ENCODE data around the gene TPGS1.

Gene TPGS1

DNA sequence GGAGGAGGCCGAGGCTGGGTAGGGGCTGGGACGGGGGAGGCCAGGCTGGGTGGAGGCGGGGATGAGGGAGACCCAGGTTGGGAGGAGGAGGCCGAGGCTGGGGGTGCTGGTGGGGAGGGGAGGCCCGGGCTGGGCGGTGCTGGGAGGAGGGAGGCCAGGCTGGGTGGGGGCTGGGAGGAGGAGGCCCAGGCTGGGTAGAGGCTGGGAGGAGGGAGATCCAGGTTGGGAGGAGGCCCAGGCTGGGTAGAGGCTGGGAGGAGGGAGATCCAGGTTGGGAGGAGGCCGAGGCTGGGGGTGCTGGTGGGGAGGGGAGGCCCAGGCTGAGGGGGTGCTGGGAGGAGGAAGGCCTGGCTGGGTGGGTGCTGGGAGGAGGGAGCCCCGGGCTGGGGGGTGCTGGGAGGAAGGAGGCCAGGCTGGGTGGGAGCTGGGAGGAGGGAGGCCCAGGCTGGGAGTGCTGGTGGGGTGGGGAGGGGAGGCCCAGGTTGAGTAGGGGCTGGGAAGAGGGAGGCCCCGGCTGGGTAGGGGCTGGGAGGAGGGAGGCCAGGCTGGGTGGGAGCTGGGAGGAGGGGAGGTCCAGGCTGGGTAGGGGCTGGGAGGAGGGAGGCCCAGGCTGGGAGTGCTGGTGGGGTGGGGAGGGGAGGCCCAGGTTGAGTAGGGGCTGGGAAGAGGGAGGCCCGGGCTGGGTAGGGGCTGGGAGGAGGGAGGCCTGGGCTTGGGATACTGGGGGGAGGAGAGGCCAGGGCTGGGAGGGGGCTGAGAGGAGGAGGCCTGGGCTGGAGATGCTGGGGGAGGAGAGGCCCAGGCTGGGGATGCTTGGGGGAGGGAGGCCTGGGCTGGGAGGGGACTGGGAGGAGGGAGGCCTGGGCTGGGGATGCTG lies 10.7 kb downstream of the TPGS1 start:
- DNase-seq (ENCODE audit: low read depth in 2 of 2, low spot score in 1 of 2): no peak

DNA sequence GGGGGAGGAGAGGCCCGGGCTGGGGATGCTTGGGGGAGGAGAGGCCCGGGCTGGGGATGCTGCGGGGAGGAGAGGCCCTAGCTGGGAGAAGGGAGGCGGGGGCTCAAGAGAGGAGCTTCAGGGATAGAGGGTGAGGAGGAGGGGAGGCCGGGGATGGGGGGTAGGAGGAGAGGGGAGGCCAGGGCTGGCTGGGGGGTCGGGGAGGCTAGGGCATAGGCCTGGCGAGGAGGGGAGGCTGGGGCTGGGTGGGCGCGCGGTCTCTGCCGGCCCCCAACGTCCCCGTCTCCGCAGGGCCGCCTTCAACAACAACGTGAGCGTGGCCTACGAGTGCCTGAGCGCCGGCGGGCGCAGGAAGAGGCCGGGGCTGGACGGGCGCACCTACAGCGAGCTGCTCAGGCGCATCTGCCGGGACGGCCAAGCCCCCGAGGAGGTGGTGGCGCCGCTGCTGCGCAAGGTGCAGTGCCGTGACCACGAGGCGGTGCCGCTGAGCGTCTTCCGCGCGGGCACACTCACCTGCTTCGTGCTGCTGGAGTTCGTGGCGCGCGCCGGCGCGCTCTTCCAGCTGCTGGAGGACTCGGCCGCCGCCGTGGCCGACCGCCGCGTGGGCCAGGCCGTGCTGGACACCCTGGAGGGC lies 11.4 kb downstream of the TPGS1 start:
- DNase-seq (ENCODE audit: low read depth in 2 of 2, low spot score in 1 of 2): peak in 1 of 2 donors; percentile 25

DNA sequence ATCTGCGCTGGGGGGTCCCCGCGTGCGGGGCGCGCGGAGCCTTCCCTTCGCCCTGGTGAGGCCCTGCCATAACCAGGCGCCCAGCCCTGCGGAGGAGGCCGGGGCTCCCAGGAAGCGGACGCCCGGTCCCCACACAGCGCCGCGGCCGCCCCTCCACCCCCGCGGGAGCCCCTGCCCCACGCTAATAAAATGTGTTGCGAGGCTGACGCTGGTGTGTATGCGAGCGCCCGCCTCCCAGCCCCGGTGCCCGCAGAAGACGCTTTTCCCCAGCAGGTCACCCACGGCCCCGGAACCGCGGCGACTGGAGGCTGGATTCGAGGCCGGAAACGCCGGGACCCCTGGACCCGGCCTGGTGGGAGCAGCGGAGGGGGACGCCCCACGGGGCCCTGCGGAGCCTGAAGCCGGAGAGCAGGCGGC lies 12.2 kb downstream of the TPGS1 start:
- no peak for DNase-seq (ENCODE audit: low read depth in 2 of 2, low spot score in 1 of 2)

DNA sequence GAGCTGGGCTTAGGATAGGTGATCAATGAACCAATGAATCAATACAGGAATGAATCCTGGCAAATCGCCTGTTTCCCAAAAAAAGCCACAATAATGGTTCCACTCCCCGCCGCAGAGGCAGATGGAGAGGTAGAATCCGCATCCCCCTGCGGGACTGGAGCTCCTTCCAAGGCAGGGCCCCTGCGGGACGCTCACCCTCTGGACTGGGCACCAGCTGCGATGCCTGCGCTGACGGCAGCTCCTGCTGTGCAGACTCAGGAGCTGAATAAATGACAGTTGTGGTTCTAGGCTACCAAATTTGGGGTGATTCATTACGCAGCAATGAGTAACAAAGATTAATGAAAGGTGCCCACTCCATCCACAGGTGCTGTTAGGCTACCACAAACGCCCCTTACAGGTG lies 15.4 kb downstream of the TPGS1 start:
- no peak for DNase-seq (ENCODE audit: low read depth in 2 of 2, low spot score in 1 of 2)

DNA sequence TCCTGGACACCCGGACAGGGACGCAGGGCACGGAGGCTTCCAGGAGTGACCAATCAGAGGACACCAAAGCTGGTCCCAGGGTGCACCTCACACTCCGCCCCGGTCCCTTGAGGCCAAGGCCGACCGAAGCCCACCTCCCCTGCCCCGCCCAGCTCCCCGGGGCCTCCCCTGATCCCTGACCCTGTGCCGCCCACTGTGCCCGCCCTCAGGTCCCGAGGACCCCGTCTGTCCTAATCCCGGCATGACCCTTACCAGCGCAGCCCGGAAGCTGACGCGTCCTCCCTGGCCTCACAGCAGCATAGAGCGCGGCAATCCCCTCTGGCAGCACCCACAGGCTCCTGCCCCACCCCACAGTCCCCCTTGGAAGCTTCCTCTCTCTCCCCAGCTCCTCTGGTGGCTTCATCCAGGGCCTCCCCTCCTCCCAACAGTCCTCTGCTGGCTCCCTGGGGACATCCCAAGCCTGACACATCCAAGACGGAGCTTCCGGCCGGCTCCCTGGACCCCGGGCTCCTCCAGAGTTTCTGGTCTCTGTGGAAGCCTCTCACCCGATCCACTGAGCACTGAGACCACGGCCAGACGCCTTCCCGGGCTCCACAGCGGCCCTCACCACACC lies 16.9 kb downstream of the TPGS1 start:
- no peak for DNase-seq (ENCODE audit: low read depth in 2 of 2, low spot score in 1 of 2)

DNA sequence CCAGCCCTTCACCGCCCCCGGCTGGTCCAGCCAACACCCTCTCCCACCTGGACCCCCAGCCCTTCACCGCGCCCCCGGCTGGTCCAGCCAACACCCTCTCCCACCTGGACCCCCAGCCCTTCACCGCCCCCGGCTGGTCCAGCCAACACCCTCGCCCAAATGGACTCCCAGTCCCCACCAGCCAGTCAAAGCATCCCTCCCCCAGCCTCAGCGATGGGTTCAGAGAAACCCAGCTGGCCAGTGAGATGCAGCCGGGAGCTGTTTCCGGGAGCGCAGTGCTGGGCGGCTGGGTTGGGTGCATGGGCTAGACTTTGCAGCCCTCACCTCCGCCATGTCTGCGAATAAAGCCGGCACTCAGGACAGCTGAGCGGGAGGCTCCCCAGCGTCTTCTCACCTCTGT lies 17.7 kb downstream of the TPGS1 start:
- DNase-seq (ENCODE audit: low read depth in 2 of 2, low spot score in 1 of 2): no peak

DNA sequence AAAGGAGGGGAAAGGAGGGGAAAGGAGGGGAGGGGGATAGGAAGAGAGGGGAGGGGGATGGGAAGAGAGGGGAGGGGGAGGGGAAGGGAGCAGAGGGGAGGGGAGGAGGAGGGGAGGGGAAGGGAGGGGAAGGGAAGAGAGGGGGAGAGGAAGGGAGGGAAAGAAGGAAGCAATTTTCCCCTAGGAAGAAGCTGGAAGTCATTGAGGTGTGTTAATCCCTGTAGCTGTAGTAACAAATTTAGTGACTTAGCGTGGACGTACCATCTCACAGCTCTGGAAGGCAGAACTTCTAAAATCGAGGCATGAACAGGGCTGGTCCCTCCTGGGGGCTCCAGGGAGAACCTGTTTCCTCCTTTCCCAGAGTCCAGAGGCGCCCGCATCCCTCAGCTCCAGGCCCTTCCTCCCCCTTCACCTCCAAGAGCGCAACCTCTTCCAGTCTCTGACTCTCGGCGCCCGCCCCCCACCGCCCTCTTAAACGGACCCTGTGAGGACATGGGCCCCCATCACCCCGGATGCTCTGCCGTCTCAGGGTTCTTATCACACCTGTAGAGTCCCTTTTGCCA lies 18.6 kb downstream of the TPGS1 start:
- no peak for DNase-seq (ENCODE audit: low read depth in 2 of 2, low spot score in 1 of 2)

DNA sequence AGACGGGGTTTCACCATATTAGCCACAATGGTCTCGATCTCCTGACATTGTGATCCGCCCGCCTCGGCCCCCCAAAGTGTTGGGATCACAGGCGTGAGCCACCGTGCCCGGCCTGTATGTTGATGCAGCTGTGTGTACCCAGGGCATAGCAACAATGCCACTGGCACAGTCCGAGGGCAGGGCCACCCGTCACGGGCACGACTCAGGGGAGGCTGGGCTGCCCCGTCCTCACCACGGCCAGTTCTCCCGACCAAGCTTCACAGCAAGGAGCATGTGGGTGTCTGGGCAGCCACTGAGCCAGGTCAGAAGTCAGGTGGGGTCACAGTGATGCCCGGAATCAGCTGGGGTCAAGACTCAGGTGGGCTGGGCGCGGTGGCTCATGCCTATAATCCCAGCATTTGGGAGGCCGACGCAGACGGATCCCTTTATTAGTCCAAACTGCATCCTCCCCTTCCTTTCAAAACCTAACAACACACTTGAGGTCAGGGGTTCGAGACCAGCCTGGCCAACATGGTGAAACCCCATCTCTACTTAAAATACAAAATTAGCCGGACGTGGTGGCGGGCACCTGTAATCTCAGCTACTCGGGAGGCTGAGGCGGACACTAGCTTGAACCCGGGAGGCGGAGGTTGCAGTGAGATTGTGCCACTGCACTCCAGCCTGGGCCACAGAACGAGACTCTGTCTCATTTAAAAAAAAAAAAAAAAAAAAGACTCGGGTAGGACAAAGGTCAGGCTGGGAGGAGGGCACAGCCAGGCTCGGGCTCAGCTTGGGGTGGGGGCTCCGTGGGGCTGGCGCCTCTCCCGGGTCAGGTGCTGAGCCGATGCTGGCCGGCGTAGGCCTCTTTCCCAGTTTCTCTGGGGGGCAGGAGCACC lies 23.1 kb downstream of the TPGS1 start:
- DNase-seq (ENCODE audit: low read depth in 2 of 2, low spot score in 1 of 2): no peak

DNA sequence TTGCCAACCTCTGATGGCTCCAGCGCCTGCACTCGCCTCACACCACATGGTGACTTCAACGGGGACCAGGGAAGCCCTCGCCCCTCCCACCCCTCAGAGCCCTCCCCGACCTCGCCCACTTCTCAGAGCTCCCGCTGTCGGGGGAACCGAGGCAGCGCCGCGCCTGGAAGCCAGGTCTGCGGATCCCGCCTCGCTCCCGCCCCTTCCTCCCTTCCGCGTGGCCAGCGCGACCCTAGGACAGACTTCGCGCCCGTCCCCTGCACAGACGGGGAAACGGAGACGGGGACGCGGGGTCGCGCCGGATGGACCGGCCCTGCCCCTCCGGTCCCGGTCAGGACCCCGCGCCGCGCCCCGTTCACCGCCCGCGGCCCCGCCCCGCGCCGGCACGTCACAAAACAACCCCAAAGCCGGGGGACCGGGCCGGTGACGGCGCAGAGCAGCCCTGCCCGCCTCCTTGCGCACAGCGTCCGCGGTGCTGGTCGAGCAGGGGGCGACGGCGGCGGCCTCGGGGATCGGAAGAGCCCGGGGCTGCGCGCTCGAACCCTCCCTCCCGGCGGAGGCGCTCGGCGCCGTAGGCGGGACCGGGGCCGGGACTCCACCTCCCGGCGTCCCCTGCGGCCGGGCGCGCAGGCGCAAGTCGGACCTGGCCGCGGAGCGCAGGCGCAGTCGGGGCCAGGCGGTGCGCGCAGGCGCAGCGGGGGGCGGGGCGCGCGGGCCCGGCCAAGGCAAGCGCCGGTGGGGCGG lies 23.9 kb downstream of the TPGS1 start:
- peak; percentile 47 to 78 for DNase-seq (ENCODE audit: low read depth in 2 of 2, low spot score in 1 of 2)

DNA sequence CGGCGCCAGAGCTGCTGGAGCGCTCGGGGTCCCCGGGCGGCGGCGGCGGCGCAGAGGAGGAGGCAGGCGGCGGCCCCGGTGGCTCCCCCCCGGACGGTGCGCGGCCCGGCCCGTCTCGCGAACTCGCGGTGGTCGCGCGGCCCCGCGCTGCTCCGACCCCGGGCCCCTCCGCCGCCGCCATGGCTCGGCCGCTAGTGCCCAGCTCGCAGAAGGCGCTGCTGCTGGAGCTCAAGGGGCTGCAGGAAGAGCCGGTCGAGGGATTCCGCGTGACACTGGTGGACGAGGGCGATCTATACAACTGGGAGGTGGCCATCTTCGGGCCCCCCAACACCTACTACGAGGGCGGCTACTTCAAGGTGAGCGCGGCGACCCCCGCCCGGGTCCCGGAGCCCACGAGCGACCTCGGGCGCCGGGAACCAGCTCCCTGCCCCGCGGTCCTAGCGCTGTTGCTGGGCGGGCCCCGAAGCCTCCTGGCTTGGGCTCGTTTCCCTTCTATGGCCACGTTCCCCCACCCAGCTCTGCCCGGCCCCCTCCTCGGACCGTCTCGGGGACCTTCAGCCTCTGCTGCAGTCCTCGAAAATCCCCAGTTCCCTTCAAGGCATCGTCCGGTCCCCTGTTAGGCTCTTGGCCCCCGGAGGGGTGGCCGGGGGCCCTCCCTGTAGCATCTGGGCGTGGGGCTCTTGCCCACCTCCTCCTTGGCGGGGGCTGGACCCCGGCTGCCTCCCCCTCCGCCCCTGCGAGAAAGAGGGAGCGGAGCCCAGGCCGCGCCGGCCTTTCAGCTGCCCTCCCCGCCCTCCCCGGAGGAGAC lies 24.7 kb downstream of the TPGS1 start, which contains the start of gene CDC34:
CDC34 (plus strand) TSS at position 8 of the 808 bp plus-strand sequence; CDS start at position 180, 172 bp downstream.
- DNase-seq (ENCODE audit: low read depth in 2 of 2, low spot score in 1 of 2): no peak

DNA sequence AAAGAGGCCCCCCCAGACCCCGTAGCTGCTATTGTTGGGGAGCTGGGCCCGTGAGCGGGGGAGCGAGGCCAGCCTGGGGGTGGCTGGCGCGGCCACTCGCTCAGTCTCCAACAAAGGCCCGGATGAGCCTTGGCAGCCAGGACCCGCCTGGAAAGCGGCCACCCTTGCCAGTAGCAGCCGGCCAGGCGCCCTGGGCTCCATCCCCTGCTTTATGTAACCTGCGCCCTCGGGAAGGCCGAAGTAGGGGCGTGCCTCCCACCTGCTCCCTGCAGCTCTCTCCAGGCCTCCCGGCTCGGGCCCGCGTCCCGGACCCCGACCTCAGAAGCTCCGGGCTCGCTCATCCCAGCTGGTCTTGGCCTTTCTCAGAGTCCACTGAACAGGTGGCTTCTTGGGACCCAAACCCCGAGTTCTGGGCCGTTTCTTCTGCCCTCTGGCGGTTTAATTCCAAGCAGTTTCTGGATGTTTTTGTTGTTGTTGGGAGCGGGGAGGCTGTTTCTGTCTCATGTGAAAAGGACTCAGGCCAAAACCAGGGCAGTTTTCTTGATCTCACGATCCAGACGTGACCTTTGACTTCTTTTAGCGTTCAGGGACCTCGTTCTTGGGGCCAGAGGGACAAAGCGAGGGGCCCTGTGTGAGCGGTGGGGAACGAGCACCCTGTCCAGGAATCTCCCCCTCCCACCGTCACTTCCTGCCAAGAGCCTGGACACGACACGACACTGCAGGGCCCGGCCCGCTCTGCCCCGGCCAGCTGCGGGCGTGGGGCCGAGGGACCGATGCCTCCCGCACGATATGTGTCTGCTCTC lies 25.5 kb downstream of the TPGS1 start:
- no peak for DNase-seq (ENCODE audit: low read depth in 2 of 2, low spot score in 1 of 2)

DNA sequence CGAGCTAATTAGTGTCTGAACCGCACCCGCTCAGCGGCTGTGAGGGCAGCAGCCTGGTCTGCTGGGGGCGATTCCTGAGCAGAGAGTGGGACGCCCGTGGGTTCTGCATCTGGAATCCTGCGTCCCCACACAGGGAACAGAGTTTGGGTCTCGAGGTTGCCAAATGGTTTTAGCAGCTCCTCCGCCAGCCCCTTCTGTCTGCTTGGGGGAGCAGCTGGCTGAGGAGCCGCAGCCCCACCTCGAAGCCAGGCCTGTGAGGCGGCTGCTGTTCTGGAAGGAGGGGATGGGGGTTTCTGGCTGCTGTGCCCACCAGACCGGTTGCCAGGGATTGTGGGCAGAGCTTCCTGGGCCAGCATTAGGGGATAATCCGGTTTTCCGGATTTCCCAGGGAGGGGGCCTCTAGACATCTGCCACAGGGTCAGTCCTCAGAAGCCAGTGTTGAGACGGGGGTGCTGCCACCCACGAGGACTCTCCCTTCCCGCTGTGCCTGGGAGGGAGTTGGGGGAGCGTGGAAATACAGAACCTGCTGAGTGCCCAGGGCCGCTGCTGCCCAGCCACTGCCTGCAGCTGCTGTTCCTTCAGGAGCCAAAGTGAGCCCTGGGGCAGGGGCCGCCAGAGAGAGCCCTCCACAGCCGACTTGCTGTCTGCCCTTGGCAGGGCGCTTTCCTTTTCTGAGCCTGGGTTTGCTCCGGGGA lies 26.2 kb downstream of the TPGS1 start:
- DNase-seq (ENCODE audit: low read depth in 2 of 2, low spot score in 1 of 2): no peak

DNA sequence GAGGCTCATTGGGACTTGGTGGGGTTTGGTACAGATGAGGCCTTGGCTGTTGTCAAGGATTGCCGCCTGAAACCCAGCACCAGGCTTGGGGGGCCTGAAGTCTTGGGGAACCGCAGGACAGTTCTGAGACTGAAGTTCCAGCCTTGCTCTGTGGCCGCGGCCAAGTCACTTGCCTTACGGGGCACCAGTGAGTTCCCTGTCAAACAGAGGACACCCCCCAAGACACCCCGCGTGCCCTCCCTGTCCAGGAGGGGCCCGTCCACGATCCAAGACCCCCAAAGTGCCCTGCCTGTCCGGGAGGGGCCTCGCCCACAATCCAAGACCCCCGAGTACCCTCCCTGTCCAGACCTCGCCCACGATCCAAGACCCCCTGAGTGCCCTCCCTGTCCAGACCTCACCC lies 26.8 kb downstream of the TPGS1 start:
- DNase-seq (ENCODE audit: low read depth in 2 of 2, low spot score in 1 of 2): no peak

DNA sequence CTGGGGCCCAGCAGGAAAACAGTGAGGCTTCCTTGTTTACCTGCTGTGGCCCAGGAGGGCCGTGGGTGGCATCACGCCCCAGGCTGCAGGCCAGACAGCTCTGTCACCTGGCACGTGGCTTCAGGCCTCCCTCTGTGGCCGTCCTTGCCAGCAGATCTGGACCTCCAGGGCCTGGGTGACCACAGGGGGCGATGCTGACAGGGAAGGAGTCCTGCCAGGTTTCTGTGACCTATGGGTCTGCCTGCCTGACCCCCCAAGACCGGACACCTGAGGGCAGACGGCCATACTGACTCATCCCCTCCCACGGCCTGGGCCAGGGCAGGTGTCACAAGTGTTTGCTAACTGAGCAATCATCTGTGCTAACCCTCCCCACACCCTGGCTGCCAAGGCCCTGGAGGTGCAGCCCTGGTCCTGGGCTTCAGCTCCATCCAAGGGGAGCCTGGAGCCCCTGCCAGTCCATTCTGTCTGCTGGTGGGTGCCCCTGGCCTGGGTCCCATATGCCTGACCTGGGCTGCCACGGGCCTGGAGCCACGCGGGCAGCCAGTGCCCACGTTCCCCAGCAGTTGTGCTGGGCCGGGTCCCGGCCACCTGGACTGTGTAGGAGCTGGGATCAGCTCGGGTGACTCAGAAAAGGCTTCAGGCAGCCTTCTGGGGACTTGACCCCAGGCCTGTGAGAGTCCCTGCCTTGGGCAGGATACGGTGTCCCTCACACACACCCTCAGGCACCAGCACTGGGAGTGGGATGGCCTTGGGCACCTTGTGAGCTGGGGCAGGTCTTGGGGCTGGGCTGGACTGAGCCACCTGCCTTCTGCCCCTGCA lies 27.9 kb downstream of the TPGS1 start:
- DNase-seq (ENCODE audit: low read depth in 2 of 2, low spot score in 1 of 2): no peak

DNA sequence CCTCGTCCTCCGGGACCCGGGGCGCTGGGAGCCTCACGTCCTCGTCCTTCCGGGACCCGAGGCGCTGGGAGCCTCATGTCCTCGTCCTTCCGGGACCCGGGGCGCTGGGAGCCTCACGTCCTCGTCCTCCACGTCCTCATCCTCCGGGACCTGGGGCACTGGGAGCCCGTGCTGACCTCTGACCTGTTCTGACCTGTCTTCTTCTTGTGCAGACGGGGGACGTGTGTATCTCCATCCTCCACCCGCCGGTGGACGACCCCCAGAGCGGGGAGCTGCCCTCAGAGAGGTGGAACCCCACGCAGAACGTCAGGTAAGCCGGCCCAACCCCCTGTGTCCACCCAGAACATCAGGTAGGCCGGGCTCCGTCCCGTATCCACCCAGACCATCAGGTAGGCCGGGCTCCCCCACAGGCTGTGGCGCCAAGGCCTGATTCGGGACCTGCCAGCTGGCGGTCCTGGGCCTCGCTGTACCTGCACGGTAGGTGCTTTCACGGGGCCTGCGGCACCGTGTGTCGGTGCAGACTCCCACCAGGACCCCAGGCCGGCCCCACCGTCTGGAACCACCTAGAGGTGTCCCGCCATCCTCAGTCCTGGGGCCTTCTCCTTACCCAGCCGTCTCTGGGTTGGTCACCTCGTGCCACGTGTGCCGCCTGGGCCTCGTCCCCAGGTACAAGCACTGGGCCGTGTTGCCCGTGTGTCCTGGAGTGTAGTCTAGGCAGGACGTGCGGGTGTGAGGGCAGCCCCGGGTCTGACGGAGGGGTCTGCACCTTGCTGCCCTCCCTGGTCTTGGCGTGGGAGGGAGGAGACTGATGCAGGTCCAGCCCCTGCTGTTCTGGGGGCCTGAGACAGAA lies 29.0 kb downstream of the TPGS1 start:
- DNase-seq (ENCODE audit: low read depth in 2 of 2, low spot score in 1 of 2): no peak

DNA sequence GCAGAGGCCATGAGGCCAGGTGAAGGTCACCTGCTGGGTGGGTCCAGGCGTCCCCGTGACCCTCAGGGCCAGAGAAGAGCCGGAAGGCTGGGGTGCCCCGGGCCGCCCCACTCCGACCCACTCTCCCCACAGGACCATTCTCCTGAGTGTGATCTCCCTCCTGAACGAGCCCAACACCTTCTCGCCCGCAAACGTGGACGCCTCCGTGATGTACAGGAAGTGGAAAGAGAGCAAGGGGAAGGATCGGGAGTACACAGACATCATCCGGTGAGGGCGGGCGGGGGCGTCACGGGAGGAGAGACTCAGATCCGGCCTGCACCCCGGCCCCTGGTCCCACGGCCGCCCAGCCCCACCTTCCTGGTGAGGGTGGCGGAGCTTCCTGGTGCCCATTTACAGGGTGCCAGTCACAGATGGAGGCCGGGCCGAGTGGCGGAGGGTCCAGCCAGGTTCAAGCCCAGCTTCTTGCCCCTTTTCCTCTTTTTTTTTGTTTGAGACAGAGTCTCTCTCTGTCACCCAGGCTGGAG lies 29.6 kb downstream of the TPGS1 start:
- DNase-seq (ENCODE audit: low read depth in 2 of 2, low spot score in 1 of 2): no peak

Measured in stimulated activated CD8-positive, alpha-beta memory T cell treated with anti-CD3 and anti-CD28 coated beads, Interleukin-4, amount 100 ng/mL, for 1 hour (primary cell).